ENCODE results near the gene REV1.
A peak's percentile ranks its signal among the peaks of the same experiment; 100 is the strongest.
"Not testable (repeated sequence)": the region's sequence is repeated elsewhere in the genome, so short reads cannot be mapped to it uniquely, and the experiment has no call there.

Gene REV1

GRCh38 chr2:99489761-99490622 lies at the start of gene REV1:
TSS of gene REV1 (minus strand) at chr2:99490017. CDS start at chr2:99464975, 25,042 bp downstream.
- peak; percentile 84 to 90 for DNase-seq (ENCODE audit: low read depth in 2 of 2)

- no peak for DNase-seq (ENCODE audit: low read depth in 2 of 2)
Observed at GRCh38 chr2:99537910-99538485, 48.2 kb upstream of the REV1 start.

- no peak for DNase-seq (ENCODE audit: low read depth in 2 of 2)
Observed at GRCh38 chr2:99524056-99524455, 34.2 kb upstream of the REV1 start.

- DNase-seq (ENCODE audit: low read depth in 2 of 2): no peak
Observed at GRCh38 chr2:99522157-99522556, 32.3 kb upstream of the REV1 start.

GRCh38 chr2:99520813-99521212 lies 31.0 kb upstream of the REV1 start:
- no peak for DNase-seq (ENCODE audit: low read depth in 2 of 2)

- DNase-seq (ENCODE audit: low read depth in 2 of 2): no peak
Observed at GRCh38 chr2:99520195-99520594, 30.4 kb upstream of the REV1 start.

- no peak for DNase-seq (ENCODE audit: low read depth in 2 of 2)
Observed at GRCh38 chr2:99514357-99514756, 24.5 kb upstream of the REV1 start.

GRCh38 chr2:99512181-99512591 lies 22.4 kb upstream of the REV1 start:
- DNase-seq (ENCODE audit: low read depth in 2 of 2): no peak

- DNase-seq (ENCODE audit: low read depth in 2 of 2): no peak
Observed at GRCh38 chr2:99509387-99509786, 19.6 kb upstream of the REV1 start.

GRCh38 chr2:99507937-99508818 lies 18.4 kb upstream of the REV1 start:
- no peak for DNase-seq (ENCODE audit: low read depth in 2 of 2)

GRCh38 chr2:99504844-99505584 lies 15.2 kb upstream of the REV1 start:
- DNase-seq (ENCODE audit: low read depth in 2 of 2): no peak

GRCh38 chr2:99503662-99504416 lies 14.0 kb upstream of the REV1 start:
- DNase-seq (ENCODE audit: low read depth in 2 of 2): not testable (repeated sequence)

- no peak for DNase-seq (ENCODE audit: low read depth in 2 of 2)
Observed at GRCh38 chr2:99496021-99496420, 6.2 kb upstream of the REV1 start.

GRCh38 chr2:99495115-99495860 lies 5.5 kb upstream of the REV1 start:
- no peak for DNase-seq (ENCODE audit: low read depth in 2 of 2)

GRCh38 chr2:99492721-99493120 lies 2.9 kb upstream of the REV1 start:
- DNase-seq (ENCODE audit: low read depth in 2 of 2): no peak

GRCh38 chr2:99490623-99491461 lies 1.0 kb upstream of the REV1 start:
- DNase-seq (ENCODE audit: low read depth in 2 of 2): no peak

GRCh38 chr2:99489063-99489760 lies 605 bp downstream of the REV1 start:
- no peak for DNase-seq (ENCODE audit: low read depth in 2 of 2)

GRCh38 chr2:99488539-99489062 lies 1.2 kb downstream of the REV1 start:
- no peak for DNase-seq (ENCODE audit: low read depth in 2 of 2)
